Osteoblast (primary cell): ENCODE measurements around the gene MICAL3. TPM values are rescaled to one million over a fixed set of nuclear protein-coding genes. Genes with fewer than 3 reads are reported as not detected.

Experiments
- DNase-seq: peaks from one replicate; pipeline ENCODE4 v3.0.0; 2011; ENCODE audit warnings: low spot score, mixed read lengths; ENCODE audit not compliant: insufficient read length; ENCODE audit errors: missing footprints
- H2AFZ ChIP-seq: 2 replicates; pipeline ENCODE4 v1.6.0; 2011; ENCODE audit warnings: mild to moderate bottlenecking, low read length
- H3K27ac ChIP-seq: 2 replicates; pipeline ENCODE4 v1.5.1; 2011; ENCODE audit warnings: mild to moderate bottlenecking, low read depth, low read length, moderate library complexity
- H3K27me3 ChIP-seq: 2 replicates; pipeline ENCODE4 v1.6.0; 2012; ENCODE audit warnings: mild to moderate bottlenecking, control low read depth, inconsistent platforms, low read length, moderate library complexity; ENCODE audit not compliant: insufficient read depth
- H3K36me3 ChIP-seq: 2 replicates; pipeline ENCODE4 v1.5.1; 2011; ENCODE audit warnings: mild to moderate bottlenecking, low read length, control low read depth, moderate library complexity; ENCODE audit not compliant: insufficient read depth
- H3K4me1 ChIP-seq: 2 replicates; pipeline ENCODE4 v1.5.1; 2011; ENCODE audit warnings: mild to moderate bottlenecking, low read length, control low read depth, moderate library complexity; ENCODE audit not compliant: insufficient read depth
- H3K4me2 ChIP-seq: 2 replicates; pipeline ENCODE4 v1.6.0; 2011; ENCODE audit warnings: mild to moderate bottlenecking, low read length; ENCODE audit not compliant: insufficient read depth
- H3K4me3 ChIP-seq: fragments of 200-600 bp; sonication (generic); 3 replicates; pipeline ENCODE4 v1.5.1; 2012; ENCODE audit warnings: mild to moderate bottlenecking, low read length, inconsistent platforms; ENCODE audit not compliant: insufficient read depth
- H3K79me2 ChIP-seq: 2 replicates; pipeline ENCODE4 v1.6.0; 2012; ENCODE audit warnings: mild to moderate bottlenecking, low read length, control low read depth, inconsistent platforms; ENCODE audit not compliant: insufficient read depth
- H3K9me3 ChIP-seq: 2 replicates; pipeline ENCODE4 v1.5.1; 2011; ENCODE audit warnings: low read depth, low read length, control low read depth
- H4K20me1 ChIP-seq: 2 replicates; pipeline ENCODE4 v1.6.0; 2012; ENCODE audit warnings: mild to moderate bottlenecking, low read length, control low read depth; ENCODE audit not compliant: insufficient read depth
- total RNA-seq: library from RNA; depleted of rRNA; stranded (reverse); fragments of >200 nt; gene quantifications from 2 replicates; pipeline ENCODE4 v1.2.3, GENCODE V29; 2012
- TF ChIP-seq, protein P1 (sequence below): IDR thresholded peaks from 2 replicates; pipeline ENCODE4 v1.5.1; 2011; ENCODE audit warnings: mild to moderate bottlenecking, low read depth, low read length, moderate library complexity; ENCODE audit errors: extremely low read depth

MICAL3 gene
- total RNA-seq, 1 donor = 35.1 TPM

GRCh38 chr22:17748555-17749353, 275.6 kb downstream of the MICAL3 start:
- Histone ChIP-seq H3K36me3 (no peaks in the 10 kb centered on the region), H3K9me3 (no peaks in the 10 kb centered on the region), H3K4me2 (no peak overlapping the region), H3K79me2 (no peaks in the 10 kb centered on the region), H4K20me1 (peaks cover 10% of the 10 kb centered on the region), H3K27ac (no peak overlapping the region), H3K27me3 (no peaks in the 10 kb centered on the region), H3K4me1 (peaks cover 5% of the 10 kb centered on the region), H2AFZ (no peak overlapping the region), H3K4me3 (no peak overlapping the region)
- TF ChIP-seq, protein P1, sequence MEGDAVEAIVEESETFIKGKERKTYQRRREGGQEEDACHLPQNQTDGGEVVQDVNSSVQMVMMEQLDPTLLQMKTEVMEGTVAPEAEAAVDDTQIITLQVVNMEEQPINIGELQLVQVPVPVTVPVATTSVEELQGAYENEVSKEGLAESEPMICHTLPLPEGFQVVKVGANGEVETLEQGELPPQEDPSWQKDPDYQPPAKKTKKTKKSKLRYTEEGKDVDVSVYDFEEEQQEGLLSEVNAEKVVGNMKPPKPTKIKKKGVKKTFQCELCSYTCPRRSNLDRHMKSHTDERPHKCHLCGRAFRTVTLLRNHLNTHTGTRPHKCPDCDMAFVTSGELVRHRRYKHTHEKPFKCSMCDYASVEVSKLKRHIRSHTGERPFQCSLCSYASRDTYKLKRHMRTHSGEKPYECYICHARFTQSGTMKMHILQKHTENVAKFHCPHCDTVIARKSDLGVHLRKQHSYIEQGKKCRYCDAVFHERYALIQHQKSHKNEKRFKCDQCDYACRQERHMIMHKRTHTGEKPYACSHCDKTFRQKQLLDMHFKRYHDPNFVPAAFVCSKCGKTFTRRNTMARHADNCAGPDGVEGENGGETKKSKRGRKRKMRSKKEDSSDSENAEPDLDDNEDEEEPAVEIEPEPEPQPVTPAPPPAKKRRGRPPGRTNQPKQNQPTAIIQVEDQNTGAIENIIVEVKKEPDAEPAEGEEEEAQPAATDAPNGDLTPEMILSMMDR = no peak
- DNase-seq = peak; percentile 27

- Histone ChIP-seq H4K20me1 (peaks cover 9% of the 10 kb centered on the region), H3K27ac (no peak overlapping the region), H3K4me3 (no peak overlapping the region), H3K36me3 (no peaks in the 10 kb centered on the region), H3K27me3 (no peaks in the 10 kb centered on the region), H3K9me3 (no peaks in the 10 kb centered on the region), H2AFZ (no peak overlapping the region), H3K79me2 (no peaks in the 10 kb centered on the region), H3K4me2 (no peak overlapping the region), H3K4me1 (no peaks in the 10 kb centered on the region)
- DNase-seq = peak; percentile 75
- TF ChIP-seq, protein P1 = no peak
These were observed 277.4 kb downstream of the MICAL3 start for GRCh38 chr22:17746916-17747315.

DNA sequence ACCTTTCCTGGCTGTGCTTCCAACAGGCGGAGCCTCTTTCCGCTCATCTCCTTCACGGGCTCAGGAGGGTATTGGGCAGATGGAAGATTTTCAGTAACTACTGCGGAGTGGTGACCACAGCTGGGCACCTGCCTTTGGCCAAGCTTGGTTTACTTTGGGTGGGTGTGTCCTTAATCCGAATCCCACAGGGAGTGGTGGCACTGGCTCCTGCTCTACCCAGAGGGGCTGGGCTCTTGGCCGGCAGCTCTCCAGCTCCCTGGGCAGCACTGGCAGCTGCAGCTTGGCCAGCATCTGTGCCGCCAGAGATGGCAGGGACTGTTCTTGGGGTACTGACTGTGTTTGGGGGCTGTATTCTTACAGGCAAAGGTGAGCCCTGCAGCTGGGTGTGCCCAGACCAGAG, 279.9 kb downstream of the MICAL3 start:
- TF ChIP-seq, protein P1 = no peak
- peaks cover 10% of the 10 kb centered on the region for H4K20me1 ChIP-seq
- no peaks in the 10 kb centered on the region for H3K79me2 ChIP-seq
- no peak overlapping the region for H3K4me3 ChIP-seq
- no peak overlapping the region for H2AFZ ChIP-seq
- DNase-seq = no peak
- no peaks in the 10 kb centered on the region for H3K4me1 ChIP-seq
- H3K27me3 ChIP-seq = no peaks in the 10 kb centered on the region
- no peak overlapping the region for H3K27ac ChIP-seq
- H3K36me3 ChIP-seq = no peaks in the 10 kb centered on the region
- no peaks in the 10 kb centered on the region for H3K9me3 ChIP-seq
- H3K4me2 ChIP-seq = no peak overlapping the region

GRCh38 chr22:17743661-17744411, 280.5 kb downstream of the MICAL3 start:
- Histone ChIP-seq H3K27me3 (no peaks in the 10 kb centered on the region), H3K4me3 (no peak overlapping the region), H3K27ac (no peak overlapping the region), H3K79me2 (no peaks in the 10 kb centered on the region), H3K4me2 (no peak overlapping the region), H2AFZ (no peak overlapping the region), H3K36me3 (peaks cover 1% of the 10 kb centered on the region), H3K4me1 (no peaks in the 10 kb centered on the region), H4K20me1 (peaks cover 10% of the 10 kb centered on the region), H3K9me3 (no peaks in the 10 kb centered on the region)
- DNase-seq = no peak
- TF ChIP-seq, protein P1 = no peak
